HL-60/S4 treated with phorbol 12-myristate 13-acetate at 8.2 ng/mL for 4 days and 3 days (cell line): ENCODE measurements around the gene MARCHF10.
"Not testable (repeated sequence)": the region's sequence is repeated elsewhere in the genome, so short reads cannot be mapped to it uniquely, and the experiment has no call there.

ENCODE experiments used
- in situ Hi-C: fragments of 300-500 bp; cut with MboI; formaldehyde crosslinking; loops from 2 replicates; pipeline ENCODE4 v1.15.0; 2022; ENCODE audit warnings: low sequenced_read_pairs

Gene MARCHF10

GRCh38 chr17:62791235-62791734 lies 16.8 kb downstream of the MARCHF10 start:
- in situ Hi-C loops: no loop called here

GRCh38 chr17:62790564-62790986 lies 17.5 kb downstream of the MARCHF10 start:
- in situ Hi-C loops: no loop called here

- in situ Hi-C loops: no loop called here
Measured at GRCh38 chr17:62787366-62787765, 20.7 kb downstream of the MARCHF10 start.

- in situ Hi-C loops: no loop called here
Measured at GRCh38 chr17:62786646-62787045, 21.5 kb downstream of the MARCHF10 start.

GRCh38 chr17:62785983-62786382 lies 22.1 kb downstream of the MARCHF10 start:
- in situ Hi-C loops: not testable (repeated sequence)

- in situ Hi-C loops: no loop called here
Measured at GRCh38 chr17:62782730-62783270, 25.3 kb downstream of the MARCHF10 start.

- in situ Hi-C loops: no loop called here
Measured at GRCh38 chr17:62781831-62782251, 26.3 kb downstream of the MARCHF10 start.

GRCh38 chr17:62781356-62781755 lies 26.8 kb downstream of the MARCHF10 start:
- in situ Hi-C loops: no loop called here

- in situ Hi-C loops: no loop called here
Measured at GRCh38 chr17:62780951-62781350, 27.2 kb downstream of the MARCHF10 start.

- in situ Hi-C loops: no loop called here
Measured at GRCh38 chr17:62780269-62780668, 27.8 kb downstream of the MARCHF10 start.

GRCh38 chr17:62778990-62779681 lies 29.0 kb downstream of the MARCHF10 start:
- in situ Hi-C loops: no loop called here

GRCh38 chr17:62775876-62776275 lies 32.2 kb downstream of the MARCHF10 start:
- in situ Hi-C loops: no loop called here

GRCh38 chr17:62774338-62774737 lies 33.8 kb downstream of the MARCHF10 start:
- in situ Hi-C loops: no loop called here

- in situ Hi-C loops: no loop called here
Measured at GRCh38 chr17:62767997-62768396, 40.1 kb downstream of the MARCHF10 start.

- in situ Hi-C loops: no loop called here
Measured at GRCh38 chr17:62765351-62765750, 42.8 kb downstream of the MARCHF10 start.

- in situ Hi-C loops: no loop called here
Measured at GRCh38 chr17:62763891-62764600, 44.1 kb downstream of the MARCHF10 start.

GRCh38 chr17:62761884-62762283 lies 46.2 kb downstream of the MARCHF10 start:
- in situ Hi-C loops: no loop called here

GRCh38 chr17:62760945-62761267 lies 47.2 kb downstream of the MARCHF10 start:
- in situ Hi-C loops: no loop called here

GRCh38 chr17:62760059-62760944 lies 47.8 kb downstream of the MARCHF10 start:
- in situ Hi-C loops: no loop called here

GRCh38 chr17:62757500-62757951 lies 50.6 kb downstream of the MARCHF10 start:
- in situ Hi-C loops: no loop called here

GRCh38 chr17:62756198-62756597 lies 51.9 kb downstream of the MARCHF10 start:
- in situ Hi-C loops: no loop called here
